ENCODE measurements around the gene SLC13A5.

DNA sequence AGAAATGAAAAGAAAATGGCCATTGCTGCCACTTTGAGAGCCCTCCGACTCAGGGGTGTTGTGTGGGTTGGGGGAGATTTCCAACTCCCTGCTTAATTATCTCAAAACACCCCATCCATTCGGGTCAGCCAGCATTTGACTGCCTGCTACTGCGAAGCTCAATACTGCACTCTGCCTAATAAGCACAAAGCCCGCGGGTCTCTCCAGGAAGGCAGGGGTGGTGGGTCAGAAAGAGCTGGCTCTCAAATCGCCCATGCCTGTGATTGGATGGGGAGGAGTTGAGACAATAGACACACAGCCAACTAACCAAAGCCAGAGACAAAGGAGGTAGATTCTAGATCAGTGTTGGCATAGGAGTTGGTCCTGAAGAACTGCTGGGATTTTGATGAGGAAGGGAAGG lies 40.4 kb upstream of the SLC13A5 start:
- TF ChIP-seq, protein P1, sequence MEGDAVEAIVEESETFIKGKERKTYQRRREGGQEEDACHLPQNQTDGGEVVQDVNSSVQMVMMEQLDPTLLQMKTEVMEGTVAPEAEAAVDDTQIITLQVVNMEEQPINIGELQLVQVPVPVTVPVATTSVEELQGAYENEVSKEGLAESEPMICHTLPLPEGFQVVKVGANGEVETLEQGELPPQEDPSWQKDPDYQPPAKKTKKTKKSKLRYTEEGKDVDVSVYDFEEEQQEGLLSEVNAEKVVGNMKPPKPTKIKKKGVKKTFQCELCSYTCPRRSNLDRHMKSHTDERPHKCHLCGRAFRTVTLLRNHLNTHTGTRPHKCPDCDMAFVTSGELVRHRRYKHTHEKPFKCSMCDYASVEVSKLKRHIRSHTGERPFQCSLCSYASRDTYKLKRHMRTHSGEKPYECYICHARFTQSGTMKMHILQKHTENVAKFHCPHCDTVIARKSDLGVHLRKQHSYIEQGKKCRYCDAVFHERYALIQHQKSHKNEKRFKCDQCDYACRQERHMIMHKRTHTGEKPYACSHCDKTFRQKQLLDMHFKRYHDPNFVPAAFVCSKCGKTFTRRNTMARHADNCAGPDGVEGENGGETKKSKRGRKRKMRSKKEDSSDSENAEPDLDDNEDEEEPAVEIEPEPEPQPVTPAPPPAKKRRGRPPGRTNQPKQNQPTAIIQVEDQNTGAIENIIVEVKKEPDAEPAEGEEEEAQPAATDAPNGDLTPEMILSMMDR (IDR thresholded peaks at IDR 0.05 in 2 of 3, conservative IDR thresholded peaks at IDR 0.05 in 1 of 3; ENCODE audit: borderline replicate concordance in 1 of 3, insufficient read depth in 1 of 3, low read depth in 2 of 3, low read length in 2 of 3), result no peak
- TF ChIP-seq SP1 (IDR thresholded peaks at IDR 0.05; ENCODE audit: low read depth), result no peak
